ENCODE data around the gene TGM1. TPM values are rescaled to one million over a fixed set of nuclear protein-coding genes. Genes with fewer than 3 reads are reported as not detected.

Gene TGM1
- total RNA-seq, 4 donors from 2014 or later = 1.6 to 3.2 TPM; not detected in 2

DNA sequence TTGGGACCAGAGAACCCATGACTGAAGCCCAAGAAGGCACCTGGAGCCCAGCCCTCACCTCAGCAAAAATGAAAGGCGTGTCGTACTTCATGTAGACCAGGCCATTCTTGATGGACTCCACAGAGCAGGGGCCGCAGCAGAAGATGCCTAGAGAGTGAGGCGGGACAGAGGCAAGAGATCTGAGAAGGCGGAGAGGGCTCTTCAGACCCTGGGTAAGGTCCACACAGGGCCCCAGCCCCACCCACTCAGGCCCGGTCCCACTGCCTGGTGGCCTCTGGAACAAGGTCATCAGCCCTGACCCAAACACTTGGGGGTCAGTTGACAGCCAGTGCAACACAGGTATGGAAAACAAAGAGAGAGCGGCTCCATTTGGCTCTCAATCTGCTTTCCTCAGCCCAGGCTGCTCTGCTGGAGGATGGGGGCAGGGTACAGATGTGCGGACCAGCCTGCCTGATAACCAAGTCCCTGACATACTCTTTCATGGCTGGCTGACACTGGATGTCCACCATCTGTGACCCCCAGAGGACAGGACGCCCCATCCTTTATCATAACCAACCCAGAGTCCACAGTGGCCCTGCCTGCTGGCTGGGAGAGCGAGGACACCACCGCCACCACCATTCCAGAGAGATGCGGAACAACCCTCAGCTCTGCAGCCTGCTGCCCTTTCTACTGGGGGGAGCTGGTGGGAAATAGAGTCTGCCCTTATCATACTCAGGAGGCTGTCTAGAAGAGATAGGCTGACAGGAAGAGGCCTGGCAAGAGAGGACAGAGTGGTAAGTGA is 6.9 kb downstream of the TGM1 start:
- Histone ChIP-seq H3K4me1 (no peaks in the 10 kb centered on the region), H3K27ac (no peak overlapping the region), H3K27me3 (no peaks in the 10 kb centered on the region), H3K4me3 (no peak overlapping the region), H3K36me3 (no peaks in the 10 kb centered on the region), H3K9me3 (no peaks in the 10 kb centered on the region)
- no peak for DNase-seq
- intact Hi-C loops (cut with DNase I; ENCODE audit: low total_unique reads) = no loop called here
- TF ChIP-seq, protein P1, sequence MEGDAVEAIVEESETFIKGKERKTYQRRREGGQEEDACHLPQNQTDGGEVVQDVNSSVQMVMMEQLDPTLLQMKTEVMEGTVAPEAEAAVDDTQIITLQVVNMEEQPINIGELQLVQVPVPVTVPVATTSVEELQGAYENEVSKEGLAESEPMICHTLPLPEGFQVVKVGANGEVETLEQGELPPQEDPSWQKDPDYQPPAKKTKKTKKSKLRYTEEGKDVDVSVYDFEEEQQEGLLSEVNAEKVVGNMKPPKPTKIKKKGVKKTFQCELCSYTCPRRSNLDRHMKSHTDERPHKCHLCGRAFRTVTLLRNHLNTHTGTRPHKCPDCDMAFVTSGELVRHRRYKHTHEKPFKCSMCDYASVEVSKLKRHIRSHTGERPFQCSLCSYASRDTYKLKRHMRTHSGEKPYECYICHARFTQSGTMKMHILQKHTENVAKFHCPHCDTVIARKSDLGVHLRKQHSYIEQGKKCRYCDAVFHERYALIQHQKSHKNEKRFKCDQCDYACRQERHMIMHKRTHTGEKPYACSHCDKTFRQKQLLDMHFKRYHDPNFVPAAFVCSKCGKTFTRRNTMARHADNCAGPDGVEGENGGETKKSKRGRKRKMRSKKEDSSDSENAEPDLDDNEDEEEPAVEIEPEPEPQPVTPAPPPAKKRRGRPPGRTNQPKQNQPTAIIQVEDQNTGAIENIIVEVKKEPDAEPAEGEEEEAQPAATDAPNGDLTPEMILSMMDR (IDR thresholded peaks at IDR 0.05) = no peak
- no peak for TF ChIP-seq POLR2A (IDR thresholded peaks at IDR 0.05)

DNA sequence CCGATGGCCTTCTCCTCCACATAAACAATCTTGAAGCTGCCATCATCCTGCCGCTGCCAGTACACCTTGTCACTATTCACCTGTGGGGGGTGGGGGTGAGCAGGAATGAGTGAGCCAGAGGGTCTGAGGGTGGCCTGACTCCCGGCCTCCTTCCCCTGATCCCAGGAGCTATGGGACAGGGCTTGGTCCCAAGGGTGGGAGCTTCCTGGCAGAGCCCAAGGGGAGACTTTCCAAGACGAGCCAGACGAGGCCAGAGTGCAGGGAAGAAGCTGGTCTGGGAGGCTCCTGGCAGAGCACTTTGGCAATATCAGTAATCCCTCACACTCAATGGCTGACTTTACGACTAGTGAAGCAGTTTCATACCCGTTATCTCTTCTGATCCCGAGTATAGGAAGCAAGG is 7.5 kb downstream of the TGM1 start:
- intact Hi-C loops (cut with DNase I; ENCODE audit: low total_unique reads) = no loop called here
- H3K27me3 ChIP-seq = no peaks in the 10 kb centered on the region

DNA sequence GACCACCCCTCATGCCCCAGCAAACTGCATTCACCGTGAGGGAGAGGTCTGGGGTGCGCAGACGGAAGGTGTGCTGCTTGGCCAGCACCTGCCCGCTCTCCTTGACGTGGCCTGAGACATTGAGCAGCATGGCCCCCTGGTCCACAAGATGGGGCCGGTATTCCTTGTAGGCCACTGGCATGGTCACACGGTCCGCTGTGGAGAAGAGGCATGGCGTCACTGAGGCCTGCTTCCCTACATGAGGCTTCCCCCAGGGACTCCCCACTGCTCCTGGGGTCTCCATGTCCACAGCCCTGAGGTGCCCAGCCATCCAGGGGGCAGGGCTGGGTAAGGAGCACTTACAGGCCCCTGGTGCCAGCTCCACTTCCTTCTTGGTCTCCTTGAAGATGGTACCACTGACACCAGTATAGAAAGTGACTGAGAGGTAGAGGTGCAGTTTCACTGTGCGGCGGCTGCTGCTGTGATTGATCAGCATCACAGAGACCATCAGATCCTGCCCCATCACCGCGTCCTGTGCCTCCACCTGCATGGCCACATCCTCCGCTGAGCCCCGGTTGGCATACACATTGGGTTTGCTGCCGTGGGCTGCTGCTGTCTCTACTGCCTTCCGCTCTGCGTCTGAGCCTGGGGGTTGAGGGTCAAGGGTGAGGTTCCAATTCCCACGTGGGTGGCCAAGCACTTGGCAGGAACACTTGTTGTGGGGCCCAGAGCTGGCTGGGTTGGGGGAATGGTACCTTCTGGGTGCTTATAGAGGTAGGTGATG is 8.2 kb downstream of the TGM1 start:
- H3K4me3 ChIP-seq = no peak overlapping the region
- no peaks in the 10 kb centered on the region for H3K4me1 ChIP-seq
- intact Hi-C loops (cut with DNase I; ENCODE audit: low total_unique reads) = no loop called here
- no peaks in the 10 kb centered on the region for H3K9me3 ChIP-seq
- no peaks in the 10 kb centered on the region for H3K27me3 ChIP-seq
- H3K27ac ChIP-seq = no peak overlapping the region
- TF ChIP-seq, protein P1 (IDR thresholded peaks at IDR 0.05) = no peak
- no peak for TF ChIP-seq POLR2A (IDR thresholded peaks at IDR 0.05)
- no peak for DNase-seq
- H3K36me3 ChIP-seq = no peaks in the 10 kb centered on the region

More for the DNA sequence above, 7.5 kb downstream of the TGM1 start:
- Histone ChIP-seq H3K27ac (no peak overlapping the region), H3K36me3 (no peaks in the 10 kb centered on the region), H3K4me1 (no peaks in the 10 kb centered on the region), H3K4me3 (no peak overlapping the region), H3K9me3 (no peaks in the 10 kb centered on the region)
- DNase-seq = no peak
- TF ChIP-seq POLR2A (IDR thresholded peaks at IDR 0.05) = no peak
- TF ChIP-seq, protein P1 (IDR thresholded peaks at IDR 0.05) = no peak

DNA sequence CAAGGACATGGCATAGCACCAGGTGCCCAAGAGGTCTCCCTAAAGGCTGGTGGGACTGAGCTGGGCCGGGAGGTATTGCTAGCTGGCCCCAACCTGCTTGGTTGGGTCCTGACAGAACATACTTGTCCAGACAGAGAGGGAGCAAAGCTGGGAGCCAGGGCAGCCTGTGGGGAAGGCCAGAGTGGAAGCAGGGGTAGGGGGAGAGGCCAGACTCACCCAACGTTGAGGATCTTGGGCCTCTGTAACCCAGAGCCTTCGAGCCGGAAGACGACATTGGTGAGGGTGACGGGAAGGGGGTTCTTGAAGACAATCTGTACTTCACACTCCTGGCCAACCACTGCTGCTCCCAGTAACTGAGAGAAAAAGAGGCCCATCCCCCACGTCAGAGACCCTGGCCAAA is 9.0 kb downstream of the TGM1 start:
- no peak overlapping the region for H3K4me3 ChIP-seq
- no peaks in the 10 kb centered on the region for H3K4me1 ChIP-seq
- DNase-seq = no peak
- H3K27ac ChIP-seq = no peak overlapping the region
- H3K36me3 ChIP-seq = no peaks in the 10 kb centered on the region
- no peaks in the 10 kb centered on the region for H3K9me3 ChIP-seq
- H3K27me3 ChIP-seq = no peaks in the 10 kb centered on the region
- TF ChIP-seq, protein P1 (IDR thresholded peaks at IDR 0.05) = no peak
- no peak for TF ChIP-seq POLR2A (IDR thresholded peaks at IDR 0.05)
- intact Hi-C loops (cut with DNase I; ENCODE audit: low total_unique reads) = no loop called here
